Measurements from ENCODE around the gene HBM. TPM values are rescaled to one million over a fixed set of nuclear protein-coding genes. Genes with fewer than 3 reads are reported as not detected.
A peak's percentile ranks its signal among the peaks of the same experiment; 100 is the strongest.

Gene HBM
- total RNA-seq, 2 experiments from 2014 or later, result not detected

- POLR2A ChIA-PET, result no interaction called here
- no peak for ATAC-seq
- intact Hi-C loops (cut with DNase I, micrococcal nuclease), result no loop called here
- CTCF ChIA-PET, result interaction anchor here (1.6 kb wide), 1 partner anchor 22 kb away, joined by 6 read pairs; no protein-coding TSS in a partner anchor
- Mint-ChIP-seq H3K36me3 (ENCODE audit: low read depth) (peaks cover 10% of the 10 kb centered on the region), H3K27me3 (no peaks in the 10 kb centered on the region), H3K4me1 (peaks cover 26% of the 10 kb centered on the region), H3K27ac (no peak overlapping the region), H3K4me3 (no peak overlapping the region), H3K9me3 (ENCODE audit: low read depth) (no peaks in the 10 kb centered on the region)
- DNase-seq, result no peak
Observed at GRCh38 chr16:129075-129474, 36.7 kb upstream of the HBM start.

GRCh38 chr16:130533-131173 is 35.1 kb upstream of the HBM start:
- H3K4me1 Mint-ChIP-seq, result peaks cover 36% of the 10 kb centered on the region
- intact Hi-C loops (cut with DNase I, micrococcal nuclease), result no loop called here
- no peak overlapping the region for H3K27ac Mint-ChIP-seq
- POLR2A ChIA-PET, result no interaction called here
- no peaks in the 10 kb centered on the region for H3K9me3 Mint-ChIP-seq (ENCODE audit: low read depth)
- H3K36me3 Mint-ChIP-seq (ENCODE audit: low read depth), result peaks cover 13% of the 10 kb centered on the region
- H3K4me3 Mint-ChIP-seq, result no peak overlapping the region
- CTCF ChIA-PET, result interaction anchor here (0.9 kb wide), 1 partner anchor 14 kb away, joined by 3 read pairs; no protein-coding TSS in a partner anchor
- ATAC-seq, result no peak
- DNase-seq, result no peak
- no peaks in the 10 kb centered on the region for H3K27me3 Mint-ChIP-seq

- H3K27ac Mint-ChIP-seq, result no peak overlapping the region
- no peak for ATAC-seq
- intact Hi-C loops (cut with DNase I, micrococcal nuclease), result no loop called here
- no peaks in the 10 kb centered on the region for H3K27me3 Mint-ChIP-seq
- DNase-seq, result no peak
- CTCF ChIA-PET, result interaction anchor here (0.6 to 3.1 kb wide), 4 partner anchors 7 to 35 kb away, joined by 3 to 14 read pairs (median 4); no protein-coding TSS in a partner anchor
- H3K9me3 Mint-ChIP-seq (ENCODE audit: low read depth), result no peaks in the 10 kb centered on the region
- no peak overlapping the region for H3K4me3 Mint-ChIP-seq
- peaks cover 43% of the 10 kb centered on the region for H3K4me1 Mint-ChIP-seq
- POLR2A ChIA-PET, result no interaction called here
- H3K36me3 Mint-ChIP-seq (ENCODE audit: low read depth), result peaks cover 18% of the 10 kb centered on the region
Observed at GRCh38 chr16:132120-132519, 33.7 kb upstream of the HBM start.

- DNase-seq (no peak), ATAC-seq (no peak)
- POLR2A ChIA-PET, result interaction anchor here (1.1 kb wide), 1 partner anchor 26 kb away, joined by 3 read pairs; no protein-coding TSS in a partner anchor
- Mint-ChIP-seq H3K36me3 (ENCODE audit: low read depth) (peaks cover 18% of the 10 kb centered on the region), H3K4me1 (peaks cover 44% of the 10 kb centered on the region), H3K9me3 (ENCODE audit: low read depth) (no peaks in the 10 kb centered on the region), H3K4me3 (no peak overlapping the region), H3K27ac (no peak overlapping the region), H3K27me3 (no peaks in the 10 kb centered on the region)
- intact Hi-C loops (cut with DNase I, micrococcal nuclease), result no loop called here
- CTCF ChIA-PET, result interaction anchor here (0.8 to 3.1 kb wide), 4 partner anchors 9 to 47 kb away, joined by 3 to 14 read pairs (median 4); partner anchors contain the start of gene HBQ1
Observed at GRCh38 chr16:133716-134115, 32.1 kb upstream of the HBM start.

- no peaks in the 10 kb centered on the region for H3K27me3 Mint-ChIP-seq
- CTCF ChIA-PET, result interaction anchor here (0.6 kb wide), 1 partner anchor 11 kb away, joined by 3 read pairs; no protein-coding TSS in a partner anchor
- peaks cover 24% of the 10 kb centered on the region for H3K4me1 Mint-ChIP-seq
- ATAC-seq (peak; percentile 8), DNase-seq (peak; percentile 43)
- peaks cover 14% of the 10 kb centered on the region for H3K36me3 Mint-ChIP-seq (ENCODE audit: low read depth)
- POLR2A ChIA-PET, result interaction anchor here (0.6 kb wide), 1 partner anchor 68 kb away, joined by 3 read pairs; no protein-coding TSS in a partner anchor
- H3K4me3 Mint-ChIP-seq, result peak overlapping the region; percentile 78
- H3K9me3 Mint-ChIP-seq (ENCODE audit: low read depth), result no peaks in the 10 kb centered on the region
- intact Hi-C loops (cut with DNase I, micrococcal nuclease), result loop anchor here in 1 of 2 experiments (1.0 to 5.0 kb wide), 11 partner anchors 27 to 498 kb away; partner anchors contain the start of genes CAPN15, HBM, LUC7L and METTL26
- peak overlapping the region; percentile 81 for H3K27ac Mint-ChIP-seq
Observed at GRCh38 chr16:138049-138417, 27.7 kb upstream of the HBM start.

- POLR2A ChIA-PET, result no interaction called here
- Mint-ChIP-seq H3K4me1 (peaks cover 10% of the 10 kb centered on the region), H3K36me3 (ENCODE audit: low read depth) (peaks cover 8% of the 10 kb centered on the region), H3K4me3 (peak overlapping the region; percentile 9), H3K27me3 (peaks cover 6% of the 10 kb centered on the region), H3K27ac (no peak overlapping the region), H3K9me3 (ENCODE audit: low read depth) (no peaks in the 10 kb centered on the region)
- ATAC-seq (no peak), DNase-seq (no peak)
- intact Hi-C loops (cut with DNase I, micrococcal nuclease), result no loop called here
- CTCF ChIA-PET, result interaction anchor here (0.7 to 0.8 kb wide), 2 partner anchors 8 to 182 kb away, joined by 3 read pairs; no protein-coding TSS in a partner anchor
Observed at GRCh38 chr16:140175-140857, 25.5 kb upstream of the HBM start.

GRCh38 chr16:142405-142967 is 23.3 kb upstream of the HBM start:
- ChIA-PET POLR2A (no interaction called here), CTCF (no interaction called here)
- no peak overlapping the region for H3K4me3 Mint-ChIP-seq
- no peaks in the 10 kb centered on the region for H3K36me3 Mint-ChIP-seq (ENCODE audit: low read depth)
- ATAC-seq, result no peak
- H3K27ac Mint-ChIP-seq, result no peak overlapping the region
- DNase-seq, result no peak
- no peaks in the 10 kb centered on the region for H3K4me1 Mint-ChIP-seq
- H3K27me3 Mint-ChIP-seq, result peaks cover 8% of the 10 kb centered on the region
- H3K9me3 Mint-ChIP-seq (ENCODE audit: low read depth), result no peaks in the 10 kb centered on the region
- intact Hi-C loops (cut with DNase I, micrococcal nuclease), result no loop called here

GRCh38 chr16:143047-143446 is 22.7 kb upstream of the HBM start:
- Mint-ChIP-seq H3K36me3 (ENCODE audit: low read depth) (no peaks in the 10 kb centered on the region), H3K27me3 (peaks cover 8% of the 10 kb centered on the region), H3K4me1 (no peaks in the 10 kb centered on the region), H3K9me3 (ENCODE audit: low read depth) (no peaks in the 10 kb centered on the region), H3K27ac (no peak overlapping the region), H3K4me3 (no peak overlapping the region)
- ChIA-PET POLR2A (no interaction called here), CTCF (interaction anchor here (0.6 to 1.1 kb wide), 2 partner anchors 38 to 196 kb away, joined by 3 read pairs; no protein-coding TSS in a partner anchor)
- ATAC-seq, result no peak
- DNase-seq, result no peak
- intact Hi-C loops (cut with DNase I, micrococcal nuclease), result no loop called here

GRCh38 chr16:143456-143855 is 22.3 kb upstream of the HBM start:
- no peaks in the 10 kb centered on the region for H3K9me3 Mint-ChIP-seq (ENCODE audit: low read depth)
- intact Hi-C loops (cut with DNase I, micrococcal nuclease), result no loop called here
- DNase-seq (no peak), ATAC-seq (no peak)
- ChIA-PET POLR2A (no interaction called here), CTCF (interaction anchor here (0.6 to 1.1 kb wide), 2 partner anchors 39 to 195 kb away, joined by 3 read pairs; no protein-coding TSS in a partner anchor)
- H3K27me3 Mint-ChIP-seq, result peaks cover 11% of the 10 kb centered on the region
- no peak overlapping the region for H3K27ac Mint-ChIP-seq
- H3K36me3 Mint-ChIP-seq (ENCODE audit: low read depth), result no peaks in the 10 kb centered on the region
- no peak overlapping the region for H3K4me3 Mint-ChIP-seq
- no peaks in the 10 kb centered on the region for H3K4me1 Mint-ChIP-seq

- ChIA-PET POLR2A (no interaction called here), CTCF (no interaction called here)
Observed at GRCh38 chr16:144797-145252, 21.0 kb upstream of the HBM start.

GRCh38 chr16:146646-147045 is 19.1 kb upstream of the HBM start:
- ChIA-PET POLR2A (no interaction called here), CTCF (no interaction called here)
- no peaks in the 10 kb centered on the region for H3K9me3 Mint-ChIP-seq (ENCODE audit: low read depth)
- H3K27me3 Mint-ChIP-seq, result peaks cover 14% of the 10 kb centered on the region
- DNase-seq, result no peak
- ATAC-seq, result no peak
- no peak overlapping the region for H3K4me3 Mint-ChIP-seq
- H3K27ac Mint-ChIP-seq, result no peak overlapping the region
- no peaks in the 10 kb centered on the region for H3K36me3 Mint-ChIP-seq (ENCODE audit: low read depth)
- intact Hi-C loops (cut with DNase I, micrococcal nuclease), result no loop called here
- H3K4me1 Mint-ChIP-seq, result no peaks in the 10 kb centered on the region

More at GRCh38 chr16:144797-145252, 21.0 kb upstream of the HBM start:
- ATAC-seq (no peak), DNase-seq (no peak)
- peaks cover 14% of the 10 kb centered on the region for H3K27me3 Mint-ChIP-seq
- intact Hi-C loops (cut with DNase I, micrococcal nuclease), result no loop called here
- H3K4me3 Mint-ChIP-seq, result no peak overlapping the region
- no peaks in the 10 kb centered on the region for H3K36me3 Mint-ChIP-seq (ENCODE audit: low read depth)
- H3K27ac Mint-ChIP-seq, result no peak overlapping the region
- H3K4me1 Mint-ChIP-seq, result no peaks in the 10 kb centered on the region
- H3K9me3 Mint-ChIP-seq (ENCODE audit: low read depth), result no peaks in the 10 kb centered on the region
